Measurements from ENCODE around the gene BLTP3A.

DNA sequence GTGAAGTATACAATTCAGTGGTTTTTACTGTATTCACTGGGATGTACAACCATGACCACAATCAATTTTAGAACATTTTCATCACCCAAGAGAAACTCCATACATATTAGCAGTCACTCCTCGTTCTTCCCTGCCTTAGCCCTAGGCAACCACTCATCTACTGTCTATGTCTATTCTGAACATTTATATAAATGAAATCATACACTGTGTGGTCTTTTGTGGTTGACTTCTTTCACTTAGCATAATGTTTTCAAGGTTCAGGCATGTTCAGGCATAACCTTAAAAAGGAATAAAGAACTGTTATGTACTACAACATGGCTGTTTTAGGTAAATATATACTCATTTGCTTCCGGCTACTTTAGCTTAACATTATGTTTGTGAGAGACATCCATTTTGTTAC lies 37.3 kb downstream of the BLTP3A start:
- TF ChIP-seq GATA3 (IDR thresholded peaks at IDR 0.05; ENCODE audit: low read depth, low read length) (no peak), GATA2 (IDR thresholded peaks at IDR 0.05; ENCODE audit: low read depth, low read length) (no peak)

Data from SH-SY5Y (cell line).